Vagina (tissue), 2 donors: Measurements from ENCODE around the gene PIAS1. TPM values are rescaled to one million over a fixed set of nuclear protein-coding genes. Genes with fewer than 3 reads are reported as not detected.

Source experiments
- DNase-seq, 2 donors: peaks; one replicate each; pipeline ENCODE4 v3.0.0-alpha.2; 2017; ENCODE audit errors: extremely low spot score in 2 of 2
- H3K27ac ChIP-seq: fragments of 200-600 bp; sonication (generic); one replicate; pipeline ENCODE4 v1.5.1; 2019
- H3K27me3 ChIP-seq: fragments of 200-600 bp; sonication (generic); one replicate; pipeline ENCODE4 v1.5.1; 2019
- H3K36me3 ChIP-seq, 2 donors: fragments of 200-600 bp; sonication (generic); one replicate each; pipeline ENCODE4 v1.5.1; 2017 to 2019
- H3K4me1 ChIP-seq: fragments of 200-600 bp; sonication (generic); one replicate; pipeline ENCODE4 v1.5.1; 2019
- H3K4me3 ChIP-seq, 2 donors: fragments of 200-600 bp; sonication (generic); 1 replicate in 1 of 2; 2 replicates in 1 of 2; pipeline ENCODE4 v1.5.1; 2016 to 2019
- H3K9me3 ChIP-seq: fragments of 200-600 bp; sonication (generic); one replicate; pipeline ENCODE4 v1.5.1; 2019
- POLR2A ChIP-seq, 2 donors: fragments of 450-650 bp; IDR thresholded peaks; one replicate each; pipeline ENCODE4 v1.6.1; 2017; ENCODE audit warnings: antibody characterized with exemption in 2 of 2, mild to moderate bottlenecking in 2 of 2, moderate library complexity in 2 of 2
- POLR2AphosphoS5 ChIP-seq, 2 donors: sonication (generic); formaldehyde crosslinking; IDR thresholded peaks; one replicate each; pipeline ENCODE4 v1.9.0; 2017; ENCODE audit warnings: antibody characterized with exemption in 2 of 2, mild to moderate bottlenecking in 2 of 2, low read depth in 1 of 2; ENCODE audit not compliant: insufficient read depth in 1 of 2
- intact Hi-C: fragments of 100-400 bp; cut with DNase I; formaldehyde crosslinking; loops from one replicate; pipeline ENCODE4 v1.15.1; 2023
- total RNA-seq: library from RNA; depleted of rRNA; stranded (reverse); fragments of >200 nt; gene quantifications from one replicate; pipeline ENCODE4 v1.2.3, GENCODE V29; 2016
- TF ChIP-seq, protein P1 (sequence below), 3 experiments: fragments of 450-650 bp in 2 of 3; fragments of 200-600 bp in 1 of 3; sonication (generic) in 1 of 3; IDR thresholded peaks; one replicate each; pipeline ENCODE4 v1.5.1; 2017 to 2019; ENCODE audit warnings: antibody characterized with exemption in 3 of 3, mild to moderate bottlenecking in 2 of 3, moderate library complexity in 2 of 3

PIAS1 gene
- total RNA-seq, 1 donor from 2014 or later = 88.1 TPM

DNA sequence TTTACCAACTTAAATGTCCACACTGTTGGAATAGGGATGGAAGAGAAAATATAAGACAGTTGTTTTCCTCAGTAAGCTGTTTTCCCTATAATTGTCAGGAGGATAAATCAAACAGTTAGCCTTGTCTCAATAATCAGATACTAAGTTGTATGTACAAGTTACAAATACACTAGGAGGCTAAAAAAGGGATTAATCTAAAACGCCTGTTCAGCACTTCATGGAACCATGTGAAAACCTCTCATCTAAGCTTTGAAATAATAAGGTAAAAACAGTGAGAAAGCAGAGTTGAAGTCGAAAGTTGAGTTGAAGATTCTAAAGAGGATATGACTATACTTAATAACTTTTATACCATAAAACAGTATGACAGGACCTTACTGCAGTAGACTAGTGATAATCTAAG lies 89.0 kb downstream of the PIAS1 start:
- H3K4me1 ChIP-seq = peaks cover 14% of the 10 kb centered on the region
- no peak for TF ChIP-seq POLR2AphosphoS5 (IDR thresholded peaks at IDR 0.05; ENCODE audit: insufficient read depth in 1 of 2, low read depth in 1 of 2)
- no peak for TF ChIP-seq POLR2A (IDR thresholded peaks at IDR 0.05)
- TF ChIP-seq, protein P1, sequence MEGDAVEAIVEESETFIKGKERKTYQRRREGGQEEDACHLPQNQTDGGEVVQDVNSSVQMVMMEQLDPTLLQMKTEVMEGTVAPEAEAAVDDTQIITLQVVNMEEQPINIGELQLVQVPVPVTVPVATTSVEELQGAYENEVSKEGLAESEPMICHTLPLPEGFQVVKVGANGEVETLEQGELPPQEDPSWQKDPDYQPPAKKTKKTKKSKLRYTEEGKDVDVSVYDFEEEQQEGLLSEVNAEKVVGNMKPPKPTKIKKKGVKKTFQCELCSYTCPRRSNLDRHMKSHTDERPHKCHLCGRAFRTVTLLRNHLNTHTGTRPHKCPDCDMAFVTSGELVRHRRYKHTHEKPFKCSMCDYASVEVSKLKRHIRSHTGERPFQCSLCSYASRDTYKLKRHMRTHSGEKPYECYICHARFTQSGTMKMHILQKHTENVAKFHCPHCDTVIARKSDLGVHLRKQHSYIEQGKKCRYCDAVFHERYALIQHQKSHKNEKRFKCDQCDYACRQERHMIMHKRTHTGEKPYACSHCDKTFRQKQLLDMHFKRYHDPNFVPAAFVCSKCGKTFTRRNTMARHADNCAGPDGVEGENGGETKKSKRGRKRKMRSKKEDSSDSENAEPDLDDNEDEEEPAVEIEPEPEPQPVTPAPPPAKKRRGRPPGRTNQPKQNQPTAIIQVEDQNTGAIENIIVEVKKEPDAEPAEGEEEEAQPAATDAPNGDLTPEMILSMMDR (IDR thresholded peaks at IDR 0.05) = no peak

DNA sequence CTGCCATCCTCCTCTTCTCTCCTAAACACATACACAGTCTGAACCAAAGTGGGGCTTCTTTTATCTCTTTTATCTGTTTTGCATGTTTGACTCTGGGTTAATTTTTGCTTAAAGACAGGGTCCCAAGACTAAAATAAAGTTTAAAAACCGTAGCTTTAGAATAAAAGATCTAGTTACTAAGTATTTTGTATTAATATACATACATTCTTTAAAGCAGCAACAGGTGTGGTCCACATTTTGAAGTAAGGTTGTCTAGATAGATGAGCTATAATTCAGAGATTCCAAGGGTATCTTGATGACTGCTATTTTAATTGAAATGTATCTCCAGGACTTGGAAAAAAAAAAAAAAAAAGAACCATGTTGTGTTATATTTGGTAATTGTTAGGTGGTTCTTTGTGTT lies 89.7 kb downstream of the PIAS1 start:
- H3K36me3 ChIP-seq = peaks cover 0 to 16% of the 10 kb centered on the region in 2 donors
- TF ChIP-seq POLR2AphosphoS5 (IDR thresholded peaks at IDR 0.05; ENCODE audit: insufficient read depth in 1 of 2, low read depth in 1 of 2) = no peak
- no peak for TF ChIP-seq POLR2A (IDR thresholded peaks at IDR 0.05)
- TF ChIP-seq, protein P1 (IDR thresholded peaks at IDR 0.05) = no peak
- DNase-seq = no peak
- H3K27ac ChIP-seq = no peak overlapping the region
- H3K9me3 ChIP-seq = no peaks in the 10 kb centered on the region
- no peaks in the 10 kb centered on the region for H3K27me3 ChIP-seq
- intact Hi-C loops = no loop called here
- H3K4me1 ChIP-seq = peaks cover 8% of the 10 kb centered on the region
- H3K4me3 ChIP-seq = no peak overlapping the region

More for the DNA sequence above, 89.0 kb downstream of the PIAS1 start:
- no peak for DNase-seq
- Histone ChIP-seq H3K27ac (no peak overlapping the region), H3K4me3 (no peak overlapping the region), H3K9me3 (no peaks in the 10 kb centered on the region), H3K27me3 (no peaks in the 10 kb centered on the region), H3K36me3 (peaks cover 0 to 16% of the 10 kb centered on the region in 2 donors)
- intact Hi-C loops = no loop called here

DNA sequence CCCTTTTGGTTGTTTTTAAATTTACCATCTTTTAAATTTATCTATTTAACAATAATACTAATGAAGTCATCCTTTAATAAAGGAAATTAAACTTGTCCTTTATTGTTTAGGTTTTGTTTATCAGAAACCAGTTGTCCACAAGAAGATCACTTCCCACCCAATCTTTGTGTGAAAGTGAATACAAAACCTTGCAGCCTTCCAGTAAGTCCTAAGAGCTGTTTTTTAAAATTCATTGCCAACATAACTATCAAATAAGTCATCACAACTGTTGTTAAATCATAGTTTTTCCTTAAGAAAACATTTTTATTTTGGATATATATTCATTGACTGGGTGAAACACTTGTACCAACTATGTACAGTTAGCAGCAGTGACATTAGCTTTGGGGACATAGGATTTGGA lies 91.6 kb downstream of the PIAS1 start:
- intact Hi-C loops = no loop called here
- no peak for DNase-seq
- H3K4me3 ChIP-seq = no peak overlapping the region
- peaks cover 0 to 16% of the 10 kb centered on the region in 2 donors for H3K36me3 ChIP-seq
- H3K9me3 ChIP-seq = no peaks in the 10 kb centered on the region
- no peak for TF ChIP-seq POLR2A (IDR thresholded peaks at IDR 0.05)
- TF ChIP-seq, protein P1 (IDR thresholded peaks at IDR 0.05) = no peak
- TF ChIP-seq POLR2AphosphoS5 (IDR thresholded peaks at IDR 0.05; ENCODE audit: insufficient read depth in 1 of 2, low read depth in 1 of 2) = no peak
- H3K4me1 ChIP-seq = no peaks in the 10 kb centered on the region
- no peaks in the 10 kb centered on the region for H3K27me3 ChIP-seq
- no peak overlapping the region for H3K27ac ChIP-seq

DNA sequence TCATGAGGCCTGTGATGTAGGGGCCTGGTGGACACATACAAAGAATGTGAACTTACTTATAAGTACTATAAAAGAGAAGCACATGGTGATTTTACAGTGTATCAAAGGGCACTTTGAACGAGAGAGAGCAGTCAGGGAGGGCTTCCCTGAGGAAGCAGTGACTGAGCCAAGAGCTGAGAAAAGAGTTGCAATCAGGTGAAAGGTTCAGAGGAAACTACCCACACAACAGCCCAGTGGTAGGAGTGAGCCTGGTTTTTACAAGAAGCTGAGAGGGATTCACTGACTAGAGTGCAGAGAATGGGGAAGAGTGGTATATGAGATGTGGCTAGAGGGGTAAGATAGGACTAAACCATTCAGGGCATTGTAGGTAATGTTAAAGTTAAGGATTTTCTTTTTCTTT lies 93.9 kb downstream of the PIAS1 start:
- Histone ChIP-seq H3K27me3 (no peaks in the 10 kb centered on the region), H3K36me3 (peaks cover 0 to 16% of the 10 kb centered on the region in 2 donors), H3K27ac (no peak overlapping the region), H3K4me3 (no peak overlapping the region), H3K9me3 (no peaks in the 10 kb centered on the region), H3K4me1 (peaks cover 4% of the 10 kb centered on the region)
- intact Hi-C loops = no loop called here
- no peak for DNase-seq
- TF ChIP-seq, protein P1 (IDR thresholded peaks at IDR 0.05) = no peak
- TF ChIP-seq POLR2A (IDR thresholded peaks at IDR 0.05) = no peak

DNA sequence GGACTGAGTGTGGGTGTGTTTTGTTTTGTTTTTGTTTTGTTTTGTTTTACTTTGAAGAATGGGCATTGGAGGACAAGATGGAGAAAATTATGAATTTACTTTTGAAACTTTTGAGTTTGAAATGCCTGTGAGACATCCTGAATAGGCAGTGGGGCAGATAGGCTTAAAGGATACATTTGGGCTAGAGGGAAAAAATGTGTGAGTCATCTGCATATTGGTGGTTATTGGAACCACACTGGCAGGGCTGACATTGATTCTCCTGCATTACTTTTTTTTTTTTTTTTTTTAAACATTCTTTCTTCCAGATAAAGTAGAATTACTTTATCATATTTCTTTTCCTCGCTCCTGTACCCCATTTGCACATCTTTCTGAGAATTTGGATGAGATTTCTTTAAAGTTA lies 94.9 kb downstream of the PIAS1 start:
- Histone ChIP-seq H3K4me3 (no peak overlapping the region), H3K27me3 (no peaks in the 10 kb centered on the region), H3K9me3 (no peaks in the 10 kb centered on the region), H3K27ac (no peak overlapping the region), H3K36me3 (peaks cover 0 to 19% of the 10 kb centered on the region in 2 donors), H3K4me1 (peaks cover 4% of the 10 kb centered on the region)
- no peak for DNase-seq
- TF ChIP-seq POLR2A (IDR thresholded peaks at IDR 0.05) (no peak), POLR2AphosphoS5 (IDR thresholded peaks at IDR 0.05; ENCODE audit: insufficient read depth in 1 of 2, low read depth in 1 of 2) (no peak)
- TF ChIP-seq, protein P1 (IDR thresholded peaks at IDR 0.05) = no peak
- intact Hi-C loops = no loop called here
